GM21723 (cell line): ENCODE results near the gene TBCA.
"Not testable (repeated sequence)": the region's sequence is repeated elsewhere in the genome, so short reads cannot be mapped to it uniquely, and the experiment has no call there.

Experiments
- ATAC-seq: cut with Tn5 transposase; IDR thresholded peaks from one replicate; pipeline ENCODE4 v1.9.1; 2021; ENCODE audit warnings: mild to moderate bottlenecking, moderate library complexity; ENCODE audit not compliant: unreplicated experiment

TBCA gene

DNA sequence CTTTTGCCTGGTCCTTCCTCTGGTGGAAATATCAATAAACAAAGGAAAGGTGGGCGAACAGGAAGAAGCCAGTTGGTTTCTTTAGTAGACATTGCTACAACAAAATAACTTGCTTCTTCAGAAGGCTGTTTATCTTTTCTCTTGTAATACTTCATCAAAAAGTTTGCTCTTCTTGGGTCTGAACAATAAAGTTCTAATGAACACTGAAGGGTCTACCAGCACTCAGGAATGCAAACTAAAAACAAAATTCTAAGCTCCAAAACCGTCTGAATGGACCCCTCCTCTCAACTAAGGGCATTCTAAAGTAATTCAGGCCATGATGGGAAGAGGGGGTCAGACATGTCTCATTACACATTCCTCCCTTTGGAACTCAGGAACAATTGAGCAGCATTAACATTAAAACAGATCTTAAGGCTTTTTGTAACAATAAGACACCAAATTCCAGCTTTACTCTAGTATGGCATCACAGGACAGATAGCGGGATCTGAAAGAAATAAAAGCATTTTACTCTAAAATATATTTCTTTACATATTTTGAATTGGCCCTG, 2.3 kb downstream of the TBCA start:
- no peak for ATAC-seq

DNA sequence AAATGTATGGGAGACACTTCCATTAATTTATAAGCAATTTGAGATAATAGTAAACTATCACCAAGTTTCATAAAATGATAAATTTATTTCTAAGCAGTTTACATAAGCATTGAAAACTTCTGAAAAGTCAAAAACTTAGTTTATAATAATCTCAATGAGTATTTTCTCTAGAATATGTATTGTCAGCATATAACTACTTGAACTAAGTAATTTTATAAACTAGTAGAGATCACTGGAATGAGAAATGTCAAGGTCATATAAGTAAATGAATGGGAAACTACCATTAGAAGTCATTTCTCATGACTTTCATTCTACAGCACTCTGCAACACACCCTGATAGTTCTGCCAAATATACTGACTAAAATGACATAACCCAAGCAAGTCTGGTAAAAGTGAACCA, 3.4 kb downstream of the TBCA start:
- ATAC-seq = no peak

DNA sequence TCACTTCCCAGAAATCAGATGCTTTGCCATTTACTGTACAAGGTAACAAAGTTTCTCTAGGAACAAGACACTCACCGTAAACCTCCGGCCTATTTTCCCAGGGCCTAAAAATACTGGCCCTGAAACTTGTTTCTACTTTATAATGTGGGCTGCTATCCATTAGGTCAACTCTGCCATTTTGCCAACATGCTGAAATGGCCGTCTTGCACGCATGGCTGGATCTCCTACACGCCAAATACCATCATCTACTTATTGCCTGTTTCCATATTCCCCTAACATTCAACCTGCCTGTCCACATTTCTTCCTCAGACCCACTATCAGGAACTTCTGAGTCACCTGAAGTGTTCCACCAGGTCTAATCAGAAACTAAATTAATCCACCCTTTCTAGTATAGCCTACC, 4.7 kb downstream of the TBCA start:
- no peak for ATAC-seq

DNA sequence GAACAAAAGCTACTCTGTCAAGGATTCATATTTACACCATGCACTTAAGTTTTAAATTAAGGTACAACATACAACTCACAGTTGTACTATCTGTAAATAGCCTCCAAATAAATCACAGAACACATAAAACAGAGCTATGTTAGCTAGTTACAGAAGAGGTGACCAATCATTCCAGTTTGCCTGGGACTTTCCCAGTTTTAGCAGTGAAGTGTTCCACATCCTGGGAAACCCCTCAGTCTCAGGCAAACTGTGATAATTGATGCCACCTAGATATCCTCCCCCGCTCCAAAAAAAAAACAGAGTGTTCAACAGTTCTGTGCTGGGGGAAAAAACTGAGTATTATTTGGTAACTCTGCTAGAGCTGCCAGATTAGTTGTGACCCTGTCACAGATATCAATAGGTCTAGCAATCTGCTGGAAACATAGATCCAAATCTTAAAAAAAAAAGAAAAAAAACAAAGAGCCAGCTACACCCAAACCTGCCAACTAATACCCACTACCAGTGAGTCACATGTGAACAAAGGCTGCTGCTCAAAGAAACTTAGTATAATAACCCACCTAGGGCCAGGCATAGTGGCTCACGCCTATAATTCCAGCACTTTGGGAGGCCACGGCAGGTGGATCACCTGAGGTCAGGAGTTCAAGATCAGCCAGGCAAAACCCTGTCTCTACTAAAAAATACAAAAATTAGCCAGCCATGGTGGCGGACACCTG, 5.7 kb downstream of the TBCA start:
- no peak for ATAC-seq

DNA sequence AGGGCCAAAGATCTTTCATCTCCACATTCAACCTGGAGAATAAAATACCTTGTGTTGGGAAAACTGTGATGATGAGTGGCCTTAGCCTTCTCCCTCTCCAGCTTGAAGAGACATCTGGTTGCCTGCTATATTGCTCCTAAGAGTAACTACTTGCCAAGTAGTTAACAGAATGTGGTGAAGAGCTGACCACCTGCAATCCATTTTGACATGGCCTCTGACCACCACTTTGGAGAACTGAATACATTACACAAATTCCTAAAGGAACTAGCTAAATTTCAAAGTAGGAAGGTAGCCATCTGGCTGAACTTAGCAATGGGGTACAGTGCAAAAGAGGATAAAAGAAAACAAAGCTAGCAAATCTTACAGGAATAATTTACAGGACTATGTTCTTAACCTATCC, 7.2 kb downstream of the TBCA start:
- no peak for ATAC-seq

DNA sequence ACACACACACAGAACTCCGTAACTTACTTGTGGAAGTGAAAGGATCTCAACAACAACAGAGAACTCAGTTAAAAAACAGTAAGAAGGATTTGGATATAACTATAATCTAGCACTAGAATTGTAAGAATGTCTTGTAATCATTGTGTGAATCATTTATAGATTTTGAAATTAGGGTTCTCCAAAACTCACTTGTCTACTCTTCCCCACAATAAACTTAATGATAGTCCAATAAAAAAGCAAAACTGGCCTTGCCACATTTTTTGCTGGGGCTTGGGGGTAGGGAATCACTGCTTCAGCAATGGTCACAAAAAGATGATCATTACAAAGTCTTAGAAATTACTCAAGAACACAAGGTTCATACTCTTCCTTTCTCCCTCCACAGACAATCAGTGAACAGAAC, 8.8 kb downstream of the TBCA start:
- no peak for ATAC-seq

DNA sequence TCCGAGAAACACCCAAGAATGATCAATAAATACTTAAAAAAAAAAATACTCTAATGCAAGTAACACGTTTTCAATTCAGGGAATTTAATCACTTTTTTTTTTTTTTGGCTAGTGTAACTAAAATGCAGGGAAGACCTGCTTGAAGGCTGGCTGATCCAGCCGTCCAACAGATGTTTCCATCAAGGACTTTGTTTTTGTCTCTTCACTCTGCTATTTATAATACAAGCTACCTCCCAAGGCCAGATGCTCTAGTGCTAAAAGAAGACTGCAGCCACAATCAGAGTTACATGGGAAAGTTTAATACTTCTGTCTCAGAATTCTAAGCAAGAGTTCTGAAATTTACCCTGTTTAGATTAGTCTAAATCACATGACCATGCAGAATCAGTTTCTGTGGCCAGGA, 14.5 kb downstream of the TBCA start:
- ATAC-seq = no peak

DNA sequence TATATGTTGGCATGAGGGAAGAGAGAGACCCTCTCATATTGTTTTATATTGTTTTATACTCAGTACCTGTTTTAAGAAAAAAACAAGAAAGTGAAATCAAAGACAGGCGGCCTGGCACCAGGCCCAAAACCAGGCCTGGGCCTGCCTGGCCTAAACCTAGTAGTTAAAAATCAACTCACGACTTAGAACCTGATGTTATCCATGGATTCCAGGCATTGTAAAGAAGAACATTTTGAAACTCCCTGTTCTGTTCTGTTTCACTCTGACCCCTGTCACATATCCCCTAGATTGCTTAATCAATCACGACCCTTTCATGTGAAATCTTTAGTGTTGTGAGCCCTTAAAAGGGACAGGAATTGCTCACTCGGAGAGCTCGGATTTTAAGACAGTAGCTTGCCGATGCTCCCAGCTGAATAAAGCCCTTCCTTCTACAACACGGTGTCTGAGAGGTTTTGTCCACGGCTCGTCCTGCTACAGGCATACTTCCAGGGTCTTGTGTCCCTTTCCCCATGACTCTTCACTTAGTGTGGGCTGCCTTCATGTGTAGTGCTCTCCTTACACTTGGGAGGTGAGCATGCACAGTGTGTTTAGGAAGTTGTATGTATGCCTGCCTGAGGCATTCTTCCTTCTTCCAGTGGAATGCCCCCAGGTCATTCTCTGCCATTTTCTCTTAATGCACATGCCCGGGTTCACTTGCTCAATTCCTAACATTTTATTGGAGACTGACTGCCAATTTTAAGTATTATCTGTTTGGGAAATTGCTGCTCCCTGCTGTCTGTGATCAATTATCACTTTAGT, 17.8 kb downstream of the TBCA start:
- ATAC-seq = no peak

DNA sequence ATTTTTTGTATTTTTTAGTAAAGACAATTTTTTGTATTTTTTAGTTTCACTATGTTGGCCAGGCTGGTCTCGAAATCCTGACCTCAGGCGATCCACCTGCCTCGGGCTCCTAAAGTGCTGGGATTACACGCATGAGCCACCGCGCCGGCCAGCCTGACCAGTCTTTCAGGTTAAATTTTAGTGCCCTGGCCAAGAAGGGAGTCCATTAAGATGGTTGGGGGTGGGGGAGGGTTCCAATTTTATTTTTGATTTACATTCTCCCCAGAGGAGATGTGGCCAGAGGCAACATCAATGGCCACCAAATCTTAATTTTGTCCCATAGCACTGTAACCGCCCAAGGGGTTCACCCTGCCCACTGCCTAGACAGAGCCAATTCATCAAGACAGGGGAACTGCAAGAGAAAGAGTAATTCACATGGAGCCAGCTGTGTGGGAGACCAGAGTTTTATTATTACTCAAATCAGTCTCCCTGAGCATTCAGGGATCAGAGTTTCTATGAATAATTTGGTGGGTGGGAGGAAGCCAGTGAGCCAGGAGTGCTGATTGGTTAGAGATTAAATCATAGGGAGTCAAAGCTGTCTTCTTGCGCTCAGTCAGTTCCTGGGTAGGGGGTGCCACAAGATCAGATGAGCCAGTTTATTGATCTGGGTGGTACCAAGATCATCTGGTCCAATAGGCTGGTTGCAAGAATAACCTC, 24.7 kb downstream of the TBCA start:
- no peak for ATAC-seq

DNA sequence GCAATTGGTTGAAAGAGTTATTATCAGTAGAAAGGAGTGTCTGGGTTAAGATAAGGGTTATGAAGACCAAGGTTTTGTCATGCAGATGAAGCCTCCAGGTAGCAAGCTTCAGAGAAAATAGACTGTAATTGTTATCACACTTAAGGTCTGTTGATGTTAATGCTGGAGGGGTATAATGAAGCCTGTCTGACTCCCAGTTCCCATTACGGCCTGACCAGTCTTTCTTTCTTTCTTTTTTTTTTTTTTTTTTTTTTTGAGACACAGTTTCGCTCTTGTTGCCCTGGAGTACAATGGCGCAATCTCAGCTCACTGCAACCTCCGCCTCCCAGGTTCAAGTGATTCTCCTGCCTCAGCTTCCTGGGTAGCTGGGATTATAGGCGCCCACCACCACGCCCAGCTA, 25.2 kb downstream of the TBCA start:
- not testable (repeated sequence) for ATAC-seq

DNA sequence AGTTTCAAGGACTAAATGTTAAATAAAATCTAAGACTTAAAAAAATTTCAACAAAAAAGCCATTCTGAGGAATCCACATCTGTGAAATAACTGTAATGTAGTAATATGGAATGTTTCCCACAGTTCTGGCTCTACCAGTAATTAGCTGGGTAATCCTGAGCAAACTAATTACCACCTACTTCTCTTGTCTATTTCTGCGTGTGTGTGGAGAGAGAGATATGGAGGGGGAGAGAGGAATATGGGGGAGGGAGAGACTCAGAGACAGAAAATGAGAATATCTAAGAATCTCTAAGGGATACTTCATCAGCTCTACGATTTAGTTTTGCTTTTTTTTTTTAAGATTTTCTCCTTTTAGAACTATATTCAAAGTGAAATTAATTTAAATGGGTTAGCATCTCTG, 28.0 kb downstream of the TBCA start:
- ATAC-seq = no peak

DNA sequence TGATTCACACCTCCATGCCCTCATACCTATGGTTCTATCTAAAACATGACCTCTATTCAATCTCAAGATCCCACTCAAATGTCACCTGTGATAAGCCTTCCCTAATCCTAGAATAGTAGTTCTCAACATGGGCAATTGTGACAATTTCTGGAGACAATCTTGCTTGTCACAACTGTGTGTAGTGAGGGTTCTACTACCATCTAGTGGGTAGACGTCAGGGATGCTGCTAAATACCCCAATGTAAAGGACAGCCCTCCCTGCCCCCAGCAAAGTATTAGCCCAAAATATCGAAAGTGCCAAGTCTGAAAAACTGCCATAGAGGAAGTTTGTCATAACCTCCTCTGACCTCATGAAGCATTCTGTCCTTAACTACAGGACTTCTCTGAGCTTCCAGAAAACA, 32.0 kb downstream of the TBCA start:
- no peak for ATAC-seq

DNA sequence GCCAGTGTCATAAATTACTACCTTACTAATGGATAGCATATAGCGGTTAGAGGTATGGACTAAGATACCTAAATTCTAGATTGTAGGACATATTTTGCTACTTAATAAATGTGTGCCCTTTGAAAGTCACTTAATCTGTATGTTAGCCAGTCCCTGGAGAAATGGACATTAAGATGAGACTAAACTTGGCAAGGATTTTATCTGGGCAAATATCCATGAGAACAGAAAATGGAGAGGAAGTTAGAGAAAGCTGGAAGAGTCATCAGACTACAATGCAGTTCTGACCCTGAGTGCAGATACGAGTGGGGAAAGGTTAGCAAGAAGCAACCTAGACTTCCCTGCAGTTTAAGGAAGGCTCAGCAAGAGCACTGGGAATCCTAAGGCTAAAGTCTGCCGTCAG, 33.0 kb downstream of the TBCA start:
- no peak for ATAC-seq

DNA sequence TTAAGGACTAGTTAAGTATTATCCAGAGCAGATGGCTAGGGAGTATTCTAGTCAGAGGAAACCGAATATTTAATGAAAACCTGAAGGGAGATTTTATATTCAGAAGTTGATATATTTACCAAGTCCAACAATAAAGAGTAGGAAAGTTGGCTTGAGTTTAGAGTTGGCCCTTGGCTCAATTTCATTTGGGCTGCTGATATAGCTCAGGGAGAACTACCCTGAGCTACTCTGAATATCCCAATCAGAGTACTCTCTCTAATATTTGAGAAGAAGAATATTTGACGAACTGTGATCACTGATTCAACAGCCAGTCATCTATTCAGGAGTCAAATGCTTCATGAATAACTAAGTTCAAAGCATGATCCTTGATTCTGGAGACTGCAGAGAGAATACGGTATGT, 34.5 kb downstream of the TBCA start:
- no peak for ATAC-seq

DNA sequence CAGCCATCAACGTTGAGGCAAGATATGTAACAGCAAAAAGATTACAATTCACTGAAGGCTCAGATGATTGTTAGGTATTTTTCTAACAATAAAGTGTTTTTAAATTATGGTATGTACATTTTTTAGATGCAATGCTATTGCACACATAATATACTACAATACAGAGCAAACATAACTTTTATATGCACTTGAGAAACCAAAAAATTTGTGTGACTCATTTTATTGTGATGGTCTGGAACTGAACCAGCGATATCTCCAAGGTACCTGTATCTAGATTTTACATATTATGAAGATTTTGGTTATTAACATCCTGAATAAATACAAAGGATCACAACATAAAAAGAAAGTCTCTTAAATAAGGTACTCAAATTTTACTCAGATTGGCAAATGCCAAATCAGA, 41.3 kb downstream of the TBCA start:
- no peak for ATAC-seq

DNA sequence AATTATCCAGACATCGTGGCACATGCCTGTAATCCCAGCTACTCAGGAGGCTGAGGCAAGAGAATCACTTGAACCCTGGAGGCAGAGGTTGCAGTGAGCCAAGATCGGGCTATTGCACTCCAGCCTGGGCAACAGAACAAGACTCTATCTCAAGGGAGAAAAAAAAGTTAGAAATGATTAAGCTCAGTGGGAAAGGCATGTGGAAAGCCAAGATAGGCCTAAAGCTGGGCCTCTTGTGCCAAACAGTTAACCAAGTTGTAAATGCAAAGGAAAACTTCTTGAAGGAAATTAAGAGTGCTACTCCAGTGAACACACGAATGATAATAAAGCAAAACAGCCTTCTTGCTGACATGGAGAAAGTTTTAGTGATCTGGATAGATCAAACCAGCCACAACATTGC, 43.0 kb downstream of the TBCA start:
- no peak for ATAC-seq

DNA sequence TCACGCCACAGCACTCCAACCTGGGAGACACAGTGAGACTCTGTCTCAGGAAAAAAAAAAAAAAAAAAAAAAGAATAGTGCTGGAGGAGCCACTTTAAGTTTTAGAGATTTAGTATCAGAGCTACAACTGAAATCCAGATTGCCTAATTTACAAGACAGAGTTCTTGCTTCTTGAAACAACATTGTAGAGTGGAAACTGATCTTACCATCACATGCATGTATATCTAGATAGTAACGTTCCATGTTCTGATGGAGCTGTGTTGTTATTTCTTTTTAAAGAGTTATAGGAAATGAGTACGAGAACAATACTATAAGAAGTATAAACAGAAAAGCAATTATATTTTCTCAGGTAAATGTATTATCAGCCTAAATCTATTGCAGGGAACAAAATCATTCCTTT, 48.9 kb downstream of the TBCA start:
- no peak for ATAC-seq

DNA sequence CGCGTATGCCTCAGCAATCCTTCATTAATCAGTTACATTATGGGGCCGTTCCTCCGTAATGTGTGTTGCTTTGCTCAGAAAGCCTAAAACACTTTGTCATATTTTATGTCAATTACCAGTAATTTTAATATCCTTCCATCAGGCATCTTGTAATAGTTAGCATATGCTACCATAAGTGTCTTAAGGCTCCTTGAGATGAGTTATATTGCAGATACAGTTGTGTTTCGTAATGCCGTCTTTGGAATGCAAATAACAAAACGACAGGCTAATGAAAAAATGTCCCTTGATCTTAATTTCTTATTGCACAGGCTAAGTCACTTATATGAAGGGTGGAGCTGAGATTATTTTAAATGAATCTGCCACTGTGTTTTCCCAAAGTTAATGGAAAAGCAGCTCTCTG, 50.5 kb downstream of the TBCA start:
- no peak for ATAC-seq

DNA sequence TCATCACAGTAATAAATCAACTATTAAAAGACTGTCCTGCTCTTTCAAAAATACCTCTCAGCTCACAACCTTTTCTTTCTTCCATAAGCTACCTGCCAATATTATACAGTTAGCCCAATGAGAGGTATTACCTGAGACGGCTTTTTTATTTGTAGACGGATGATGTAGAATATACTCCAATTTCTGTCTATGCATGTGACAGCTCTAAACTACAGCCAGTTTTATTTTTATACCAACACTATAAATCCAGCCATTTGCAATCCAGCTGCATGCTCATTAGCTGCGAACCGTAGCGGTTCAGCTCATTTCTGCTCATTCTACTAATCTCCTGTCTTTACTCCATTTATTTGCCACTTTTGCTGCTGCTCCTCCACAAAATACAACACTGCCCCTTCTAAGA, 51.2 kb downstream of the TBCA start:
- no peak for ATAC-seq

DNA sequence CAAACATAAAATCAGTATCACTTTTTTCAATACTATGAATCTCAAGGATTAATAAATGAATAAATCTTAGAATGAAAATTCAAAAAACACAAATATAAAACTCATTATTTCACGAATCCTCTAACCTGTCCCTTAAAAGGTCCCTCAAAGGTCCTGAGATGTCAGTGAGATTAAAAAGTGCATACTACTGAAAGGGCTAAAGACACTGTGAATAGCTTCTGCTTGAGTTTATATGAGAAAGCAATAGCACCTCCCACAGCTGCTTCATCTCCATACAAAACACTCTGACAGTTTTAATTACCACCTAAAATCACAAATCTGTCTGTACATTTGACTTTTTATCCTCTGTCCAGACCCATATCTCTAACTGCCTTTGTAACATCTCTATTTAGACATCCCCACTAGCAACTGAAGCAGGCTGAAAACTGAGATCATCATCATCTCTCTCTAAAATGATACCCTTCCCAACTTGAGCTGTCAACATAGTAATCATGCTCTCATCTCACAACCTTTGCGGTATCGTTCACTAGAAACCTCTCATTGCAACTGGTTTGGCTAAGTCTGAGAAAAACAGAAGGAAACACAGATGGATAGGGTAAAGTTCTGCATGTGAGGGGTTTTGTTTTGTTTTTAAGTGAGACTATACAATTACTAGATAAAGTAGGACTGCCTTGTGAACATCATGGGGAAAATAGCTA, 56.3 kb downstream of the TBCA start:
- no peak for ATAC-seq

DNA sequence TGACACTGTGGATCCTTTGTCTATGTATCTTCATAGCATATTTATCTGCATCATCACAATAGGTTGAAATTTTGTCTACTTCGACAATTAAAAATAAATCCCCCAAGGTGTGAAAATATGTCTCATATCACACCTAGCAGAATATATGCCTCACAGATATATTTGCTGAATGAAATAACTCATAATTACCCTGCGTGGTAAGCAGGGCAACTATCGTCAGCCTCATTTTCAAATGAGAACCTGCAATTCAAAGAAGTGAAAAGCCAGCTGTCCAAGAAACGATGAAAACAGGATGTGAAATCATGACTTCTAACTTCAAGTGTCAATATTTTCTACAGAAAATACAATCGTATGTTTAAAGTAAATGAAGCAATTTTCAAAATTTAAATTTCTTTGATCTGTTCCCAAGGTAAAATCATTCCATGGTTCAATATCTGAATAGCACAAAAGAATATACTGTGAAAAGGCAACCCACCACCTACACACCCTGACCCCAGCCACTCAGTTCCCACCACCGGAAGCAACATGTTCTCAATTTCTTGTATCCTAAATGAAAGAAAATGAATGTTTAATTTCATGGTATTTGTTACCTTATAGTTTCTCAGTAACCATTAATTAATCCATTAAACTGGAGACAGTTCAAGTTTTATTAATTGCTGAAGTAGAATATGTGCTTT, 57.1 kb downstream of the TBCA start:
- ATAC-seq = peak; percentile 76
